HG03439 (cell line): Measurements from ENCODE around the gene LRTM2.

Source experiments
- ATAC-seq: cut with Tn5 transposase; IDR thresholded peaks from one replicate; pipeline ENCODE4 v1.9.1; 2021; ENCODE audit warnings: mild to moderate bottlenecking, moderate library complexity; ENCODE audit not compliant: unreplicated experiment

Gene LRTM2

DNA sequence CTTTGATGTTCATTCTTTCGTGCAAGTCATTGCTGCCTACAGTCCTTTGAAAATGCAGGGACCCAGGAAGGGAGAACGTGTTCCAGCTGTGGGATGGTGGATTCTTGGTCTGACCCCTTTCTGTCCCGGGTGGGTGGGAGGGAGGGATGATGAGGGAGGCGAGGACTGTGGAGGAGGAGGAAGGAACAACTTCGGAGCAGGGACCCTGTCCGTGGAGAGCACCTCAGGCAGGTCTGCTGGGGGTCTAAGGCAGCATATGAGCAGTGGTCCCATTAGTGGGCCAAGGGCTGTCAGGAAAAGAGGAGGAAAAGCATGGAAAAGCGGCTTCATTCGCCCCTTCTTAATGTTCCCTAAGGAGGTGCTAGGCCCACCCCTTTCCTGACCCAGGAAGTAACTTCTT lies 62.0 kb downstream of the LRTM2 start:
- no peak for ATAC-seq

DNA sequence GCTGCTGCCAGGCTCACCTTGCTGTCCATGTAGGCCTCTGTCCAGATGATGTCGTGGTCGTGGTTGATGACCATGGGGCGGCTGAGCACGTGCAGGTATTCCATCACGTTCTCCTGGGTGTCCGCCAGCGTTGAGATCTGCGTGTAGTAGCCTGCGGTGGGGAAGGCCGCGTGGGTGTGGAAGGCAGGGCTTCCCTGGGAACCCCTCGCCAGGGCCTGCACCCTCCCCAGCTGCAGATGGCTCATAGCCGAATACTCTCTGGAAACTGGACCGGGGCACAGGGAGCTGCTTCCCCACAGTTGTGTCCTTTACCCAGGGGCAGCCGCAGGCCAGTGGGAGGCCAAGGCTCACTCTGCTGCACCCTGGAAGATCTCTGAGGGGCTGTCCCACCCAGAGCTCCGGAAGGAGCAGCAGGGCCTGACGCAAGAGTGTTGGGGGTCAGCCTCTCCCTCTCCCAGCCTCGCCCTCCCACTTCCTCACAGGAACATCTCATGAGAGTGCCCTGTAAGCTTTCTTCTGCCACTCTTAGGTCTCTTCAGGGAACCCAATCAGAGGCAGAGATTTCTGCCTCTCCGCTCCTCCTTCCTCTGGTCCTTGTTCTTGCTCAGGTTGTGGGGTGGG lies 62.6 kb downstream of the LRTM2 start:
- no peak for ATAC-seq

- no peak for ATAC-seq
Measured at GRCh38 chr12:1883513-1883912, 63.1 kb downstream of the LRTM2 start.

- no peak for ATAC-seq
Measured at GRCh38 chr12:1884651-1885050, 64.3 kb downstream of the LRTM2 start.

- ATAC-seq, result no peak
Measured at GRCh38 chr12:1885082-1885596, 64.8 kb downstream of the LRTM2 start.

- no peak for ATAC-seq
Measured at GRCh38 chr12:1885599-1886245, 65.4 kb downstream of the LRTM2 start.
